Chondrocyte (in vitro differentiated cells): Measurements from ENCODE around the gene VSX1. TPM values are rescaled to one million over a fixed set of nuclear protein-coding genes. Genes with fewer than 3 reads are reported as not detected.

ENCODE experiments used
- DNase-seq: peaks from one replicate; pipeline ENCODE4 v3.0.0; 2021; ENCODE audit warnings: mixed read lengths, low spot score
- H3K27ac Mint-ChIP-seq: one replicate; pipeline ENCODE4 v1.8.0; 2021; ENCODE audit warnings: mild to moderate bottlenecking, moderate library complexity, mixed read lengths; ENCODE audit not compliant: unreplicated experiment
- H3K27me3 Mint-ChIP-seq: 2 replicates; pipeline ENCODE4 v1.8.0; 2021; ENCODE audit warnings: low read depth, mixed read lengths
- H3K36me3 Mint-ChIP-seq: 2 replicates; pipeline ENCODE4 v1.8.0; 2021; ENCODE audit warnings: low read depth, mixed read lengths
- H3K4me1 Mint-ChIP-seq: 2 replicates; pipeline ENCODE4 v1.8.0; 2021; ENCODE audit warnings: low read depth, mild to moderate bottlenecking, mixed read lengths
- H3K4me3 Mint-ChIP-seq: one replicate; pipeline ENCODE4 v1.8.0; 2021; ENCODE audit warnings: mild to moderate bottlenecking, moderate library complexity, mixed read lengths; ENCODE audit not compliant: unreplicated experiment
- H3K9me3 Mint-ChIP-seq: 2 replicates; pipeline ENCODE4 v1.8.0; 2021; ENCODE audit warnings: low read depth, mixed read lengths
- total RNA-seq: library from RNA; stranded (reverse); gene quantifications from 3 replicates; pipeline ENCODE4 v1.2.1, GENCODE V29; 2021
- TF ChIP-seq, protein P1 (sequence below): fragments of 200-600 bp; sonication (generic); IDR thresholded peaks from 2 replicates; pipeline ENCODE4 v1.5.0; 2021; ENCODE audit warnings: antibody characterized with exemption, mild to moderate bottlenecking, moderate library complexity

The VSX1 gene
- total RNA-seq, 1 donor from 2014 or later, result not detected

DNA sequence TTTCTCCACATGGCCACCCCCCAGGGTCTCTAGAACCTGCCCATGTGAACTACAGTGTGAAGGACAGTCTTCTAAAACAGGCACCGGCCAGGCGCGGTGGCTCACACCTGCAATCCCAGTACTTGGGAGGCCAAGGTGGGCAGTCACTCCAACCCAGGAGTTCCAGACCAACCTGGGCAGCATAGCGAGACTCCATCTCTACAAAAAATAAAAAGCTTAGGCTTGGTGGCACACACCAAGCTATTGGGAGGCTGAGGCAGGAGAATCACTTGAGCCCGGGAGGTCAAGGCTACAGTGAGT lies 37.7 kb downstream of the VSX1 start:
- DNase-seq, result peak; percentile 46
- H3K4me3 Mint-ChIP-seq, result no peak overlapping the region
- H3K27ac Mint-ChIP-seq, result no peak overlapping the region
- TF ChIP-seq, protein P1, sequence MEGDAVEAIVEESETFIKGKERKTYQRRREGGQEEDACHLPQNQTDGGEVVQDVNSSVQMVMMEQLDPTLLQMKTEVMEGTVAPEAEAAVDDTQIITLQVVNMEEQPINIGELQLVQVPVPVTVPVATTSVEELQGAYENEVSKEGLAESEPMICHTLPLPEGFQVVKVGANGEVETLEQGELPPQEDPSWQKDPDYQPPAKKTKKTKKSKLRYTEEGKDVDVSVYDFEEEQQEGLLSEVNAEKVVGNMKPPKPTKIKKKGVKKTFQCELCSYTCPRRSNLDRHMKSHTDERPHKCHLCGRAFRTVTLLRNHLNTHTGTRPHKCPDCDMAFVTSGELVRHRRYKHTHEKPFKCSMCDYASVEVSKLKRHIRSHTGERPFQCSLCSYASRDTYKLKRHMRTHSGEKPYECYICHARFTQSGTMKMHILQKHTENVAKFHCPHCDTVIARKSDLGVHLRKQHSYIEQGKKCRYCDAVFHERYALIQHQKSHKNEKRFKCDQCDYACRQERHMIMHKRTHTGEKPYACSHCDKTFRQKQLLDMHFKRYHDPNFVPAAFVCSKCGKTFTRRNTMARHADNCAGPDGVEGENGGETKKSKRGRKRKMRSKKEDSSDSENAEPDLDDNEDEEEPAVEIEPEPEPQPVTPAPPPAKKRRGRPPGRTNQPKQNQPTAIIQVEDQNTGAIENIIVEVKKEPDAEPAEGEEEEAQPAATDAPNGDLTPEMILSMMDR, result no peak
- H3K36me3 Mint-ChIP-seq, result peaks cover 1% of the 10 kb centered on the region
- no peaks in the 10 kb centered on the region for H3K9me3 Mint-ChIP-seq
- H3K4me1 Mint-ChIP-seq, result peaks cover 14% of the 10 kb centered on the region
- peaks cover 7% of the 10 kb centered on the region for H3K27me3 Mint-ChIP-seq

DNA sequence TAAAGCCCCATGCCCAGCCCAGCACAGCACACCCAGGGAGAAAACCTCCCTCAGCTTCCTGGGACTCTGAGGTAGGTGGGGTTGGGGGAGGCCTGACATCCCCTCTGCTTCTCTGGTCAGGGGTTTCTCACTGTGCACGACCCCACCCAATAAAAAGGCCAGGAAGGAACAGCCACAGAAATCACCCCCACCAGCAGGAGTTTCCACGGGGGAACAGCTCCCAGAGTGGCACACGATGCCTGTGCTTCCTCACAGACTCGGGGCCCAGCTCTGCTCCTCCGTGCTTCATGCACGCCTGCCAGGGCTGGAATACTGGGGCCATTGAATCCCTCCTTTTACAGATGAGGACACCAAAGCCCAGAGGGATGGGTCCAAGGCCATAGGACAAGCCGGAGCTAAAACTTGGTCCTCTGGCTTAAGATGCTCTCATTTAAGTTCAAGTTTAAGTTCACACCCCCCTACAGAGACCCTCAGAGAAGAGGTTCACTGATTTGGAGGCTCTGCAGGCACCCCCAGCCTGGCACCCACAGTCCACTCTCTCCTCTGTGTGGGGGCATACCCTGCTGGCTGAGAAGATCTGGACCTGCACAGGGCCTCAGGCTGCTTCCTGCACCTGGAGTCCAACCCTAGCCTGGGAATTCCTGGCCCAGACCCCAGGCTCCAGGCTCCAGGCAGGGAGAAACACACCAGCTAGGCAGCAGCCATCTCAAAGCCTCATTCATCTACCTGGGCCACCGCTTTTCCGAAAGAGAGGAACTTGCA lies 38.3 kb downstream of the VSX1 start:
- Mint-ChIP-seq H3K27ac (no peak overlapping the region), H3K4me3 (no peak overlapping the region), H3K27me3 (peaks cover 3% of the 10 kb centered on the region), H3K36me3 (peaks cover 1% of the 10 kb centered on the region), H3K9me3 (no peaks in the 10 kb centered on the region), H3K4me1 (peaks cover 17% of the 10 kb centered on the region)
- TF ChIP-seq, protein P1, result no peak
- DNase-seq, result peak; percentile 56

GRCh38 chr20:25042531-25043498 lies 39.1 kb downstream of the VSX1 start:
- H3K27ac Mint-ChIP-seq, result no peak overlapping the region

DNA sequence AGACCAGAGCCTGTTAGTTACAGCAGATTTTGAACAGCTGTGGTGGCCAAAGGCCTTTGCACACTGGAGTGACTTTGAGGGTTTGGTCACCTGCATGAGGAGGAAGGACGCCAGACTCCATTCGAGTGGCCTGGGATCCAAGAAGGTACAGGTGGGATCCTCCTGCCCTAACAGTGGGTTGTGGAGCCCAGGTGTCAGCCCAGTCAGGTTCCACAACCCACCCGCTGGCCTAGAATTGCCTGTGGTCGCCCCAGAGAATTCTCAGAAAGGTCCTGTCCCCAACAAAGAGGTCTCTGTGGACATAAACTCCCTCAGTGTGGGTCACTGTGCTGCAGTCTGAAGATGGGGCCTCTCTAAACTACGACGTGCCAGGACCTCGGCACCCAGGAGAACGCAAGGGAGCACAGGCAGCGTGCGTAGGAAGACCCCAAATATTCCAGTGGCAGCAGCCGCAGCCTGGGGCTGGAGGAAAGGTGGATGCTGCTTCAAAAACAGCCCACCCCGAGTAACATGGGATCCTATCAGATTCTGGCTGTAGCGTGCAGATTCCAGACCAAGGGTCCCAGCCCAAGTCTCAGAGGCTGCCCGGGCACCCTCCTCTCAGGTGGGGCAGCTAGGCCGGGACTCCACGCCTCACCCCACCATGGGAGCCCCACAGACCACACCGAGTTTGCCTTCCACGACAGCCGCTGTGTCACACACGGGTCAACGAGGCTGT lies 40.0 kb downstream of the VSX1 start:
- H3K9me3 Mint-ChIP-seq, result no peaks in the 10 kb centered on the region
- H3K27me3 Mint-ChIP-seq, result no peaks in the 10 kb centered on the region
- H3K36me3 Mint-ChIP-seq, result peaks cover 1% of the 10 kb centered on the region
- peak; percentile 49 for DNase-seq
- no peak overlapping the region for H3K4me3 Mint-ChIP-seq
- H3K27ac Mint-ChIP-seq, result no peak overlapping the region
- H3K4me1 Mint-ChIP-seq, result peaks cover 30% of the 10 kb centered on the region
- TF ChIP-seq, protein P1, result no peak

More at GRCh38 chr20:25042531-25043498, 39.1 kb downstream of the VSX1 start:
- Mint-ChIP-seq H3K9me3 (no peaks in the 10 kb centered on the region), H3K4me1 (peaks cover 22% of the 10 kb centered on the region), H3K36me3 (peaks cover 1% of the 10 kb centered on the region), H3K4me3 (no peak overlapping the region), H3K27me3 (no peaks in the 10 kb centered on the region)
- peak; percentile 68 for DNase-seq
- TF ChIP-seq, protein P1, result no peak

- Mint-ChIP-seq H3K27me3 (no peaks in the 10 kb centered on the region), H3K9me3 (no peaks in the 10 kb centered on the region), H3K4me1 (peaks cover 43% of the 10 kb centered on the region), H3K27ac (peak overlapping the region; percentile 69), H3K4me3 (no peak overlapping the region), H3K36me3 (no peaks in the 10 kb centered on the region)
- DNase-seq, result no peak
- TF ChIP-seq, protein P1, result no peak
Measured at GRCh38 chr20:25040438-25040831, 41.5 kb downstream of the VSX1 start.
